ENCODE data around the gene TTN. TPM values are rescaled to one million over a fixed set of nuclear protein-coding genes. Genes with fewer than 3 reads are reported as not detected.

Gene TTN
- total RNA-seq, 4 donors from 2014 or later, result 7.6 to 104 (median 10.6) TPM

- H3K4me1 ChIP-seq, result no peaks in the 10 kb centered on the region
- H3K36me3 ChIP-seq, result peaks cover 0 to 16% (median 0%) of the 10 kb centered on the region in 3 donors
- no peaks in the 10 kb centered on the region for H3K9me3 ChIP-seq
- no peaks in the 10 kb centered on the region for H3K27me3 ChIP-seq
- no peak overlapping the region for H3K4me3 ChIP-seq
- no peak overlapping the region for H3K27ac ChIP-seq
- DNase-seq, result no peak
- TF ChIP-seq, protein P1, sequence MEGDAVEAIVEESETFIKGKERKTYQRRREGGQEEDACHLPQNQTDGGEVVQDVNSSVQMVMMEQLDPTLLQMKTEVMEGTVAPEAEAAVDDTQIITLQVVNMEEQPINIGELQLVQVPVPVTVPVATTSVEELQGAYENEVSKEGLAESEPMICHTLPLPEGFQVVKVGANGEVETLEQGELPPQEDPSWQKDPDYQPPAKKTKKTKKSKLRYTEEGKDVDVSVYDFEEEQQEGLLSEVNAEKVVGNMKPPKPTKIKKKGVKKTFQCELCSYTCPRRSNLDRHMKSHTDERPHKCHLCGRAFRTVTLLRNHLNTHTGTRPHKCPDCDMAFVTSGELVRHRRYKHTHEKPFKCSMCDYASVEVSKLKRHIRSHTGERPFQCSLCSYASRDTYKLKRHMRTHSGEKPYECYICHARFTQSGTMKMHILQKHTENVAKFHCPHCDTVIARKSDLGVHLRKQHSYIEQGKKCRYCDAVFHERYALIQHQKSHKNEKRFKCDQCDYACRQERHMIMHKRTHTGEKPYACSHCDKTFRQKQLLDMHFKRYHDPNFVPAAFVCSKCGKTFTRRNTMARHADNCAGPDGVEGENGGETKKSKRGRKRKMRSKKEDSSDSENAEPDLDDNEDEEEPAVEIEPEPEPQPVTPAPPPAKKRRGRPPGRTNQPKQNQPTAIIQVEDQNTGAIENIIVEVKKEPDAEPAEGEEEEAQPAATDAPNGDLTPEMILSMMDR (IDR thresholded peaks at IDR 0.05), result no peak
- TF ChIP-seq POLR2A (IDR thresholded peaks at IDR 0.05), result no peak
These were observed 285.7 kb downstream of the TTN start for GRCh38 chr2:178521304-178522150.

DNA sequence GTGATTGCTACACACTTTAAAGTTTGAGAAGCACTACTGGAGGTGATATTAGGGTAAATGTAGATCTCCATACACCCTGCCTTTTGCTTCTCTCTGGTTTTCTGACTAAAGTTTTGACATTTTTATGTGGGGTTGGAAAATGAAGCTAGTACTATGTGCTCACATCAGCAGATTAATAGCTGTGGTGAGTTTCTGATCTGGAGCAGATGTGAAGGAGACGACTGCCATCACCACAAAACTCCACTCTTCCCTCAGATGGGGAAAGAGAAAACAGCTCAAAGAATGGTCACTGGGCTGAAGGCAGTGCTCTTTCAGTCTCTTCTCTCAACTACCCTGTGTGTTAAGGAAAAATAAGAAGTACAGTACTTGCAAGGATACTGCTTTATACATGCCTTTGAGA is 289.7 kb downstream of the TTN start:
- TF ChIP-seq POLR2A (IDR thresholded peaks at IDR 0.05), result no peak
- TF ChIP-seq, protein P1 (IDR thresholded peaks at IDR 0.05), result no peak
- H3K36me3 ChIP-seq, result peaks cover 0 to 27% (median 0%) of the 10 kb centered on the region in 3 donors
- H3K27ac ChIP-seq, result no peak overlapping the region
- no peaks in the 10 kb centered on the region for H3K9me3 ChIP-seq
- no peaks in the 10 kb centered on the region for H3K27me3 ChIP-seq
- DNase-seq, result no peak
- no peaks in the 10 kb centered on the region for H3K4me1 ChIP-seq
- no peak overlapping the region for H3K4me3 ChIP-seq

DNA sequence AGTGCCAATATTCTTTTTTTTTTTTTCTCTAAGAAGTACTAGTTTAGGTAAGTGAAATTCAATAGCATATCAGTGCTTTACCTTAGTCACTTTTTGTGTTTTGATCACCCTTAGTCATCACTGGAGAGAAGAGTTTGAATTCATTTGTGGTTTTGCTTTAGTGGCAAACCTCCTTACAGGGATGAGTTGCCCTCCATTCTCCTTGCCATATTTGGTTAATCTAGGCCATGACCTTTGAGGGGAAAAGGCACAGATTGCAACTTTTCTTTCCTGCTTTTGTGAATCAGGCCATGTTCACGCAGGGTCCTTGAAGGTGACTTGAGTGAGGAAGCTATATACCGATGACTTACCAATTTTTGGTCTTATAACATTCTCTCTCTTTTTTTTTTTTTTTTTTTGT is 292.6 kb downstream of the TTN start:
- Histone ChIP-seq H3K9me3 (no peaks in the 10 kb centered on the region), H3K27me3 (no peaks in the 10 kb centered on the region), H3K27ac (no peak overlapping the region), H3K4me3 (no peak overlapping the region), H3K4me1 (peaks cover 0 to 3% (median 0%) of the 10 kb centered on the region in 4 donors), H3K36me3 (peaks cover 0 to 37% (median 0%) of the 10 kb centered on the region in 3 donors)
- TF ChIP-seq, protein P1 (IDR thresholded peaks at IDR 0.05), result no peak
- TF ChIP-seq POLR2A (IDR thresholded peaks at IDR 0.05), result no peak
- DNase-seq, result no peak

- Histone ChIP-seq H3K4me1 (peaks cover 0 to 3% (median 0%) of the 10 kb centered on the region in 4 donors), H3K27me3 (no peaks in the 10 kb centered on the region), H3K36me3 (peaks cover 0 to 39% (median 0%) of the 10 kb centered on the region in 3 donors), H3K9me3 (no peaks in the 10 kb centered on the region), H3K4me3 (no peak overlapping the region), H3K27ac (no peak overlapping the region)
- DNase-seq, result no peak
- no peak for TF ChIP-seq POLR2A (IDR thresholded peaks at IDR 0.05)
- TF ChIP-seq, protein P1 (IDR thresholded peaks at IDR 0.05), result no peak
These were observed 293.3 kb downstream of the TTN start for GRCh38 chr2:178513876-178514275.

DNA sequence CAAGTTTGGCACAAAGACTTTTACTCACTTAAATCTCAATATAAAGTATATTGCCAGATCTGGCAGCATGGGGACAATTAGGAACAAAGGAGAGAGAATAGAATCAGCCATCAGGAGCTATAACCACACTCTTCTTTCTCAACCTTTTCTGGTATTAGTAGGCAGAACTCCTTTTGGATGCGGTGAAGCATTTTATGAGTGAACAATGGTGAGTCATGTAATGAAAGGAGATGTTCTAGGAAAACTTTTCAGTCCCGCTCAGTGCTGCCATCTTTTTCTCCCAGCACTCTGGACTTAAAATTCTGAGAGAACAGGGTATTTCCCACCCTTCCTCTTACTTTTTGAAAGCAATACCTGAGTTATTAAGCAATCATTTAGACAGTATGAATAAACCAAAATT is 294.7 kb downstream of the TTN start:
- peaks cover 0 to 27% (median 0%) of the 10 kb centered on the region in 3 donors for H3K36me3 ChIP-seq
- no peak overlapping the region for H3K27ac ChIP-seq
- DNase-seq, result no peak
- TF ChIP-seq, protein P1 (IDR thresholded peaks at IDR 0.05), result no peak
- TF ChIP-seq POLR2A (IDR thresholded peaks at IDR 0.05), result no peak
- H3K27me3 ChIP-seq, result no peaks in the 10 kb centered on the region
- peaks cover 0 to 3% (median 0%) of the 10 kb centered on the region in 4 donors for H3K4me1 ChIP-seq
- no peak overlapping the region for H3K4me3 ChIP-seq
- H3K9me3 ChIP-seq, result no peaks in the 10 kb centered on the region
